ENCODE results near the gene SLC15A4.

The SLC15A4 gene

GRCh38 chr12:128794661-128795529 is 28.9 kb downstream of the SLC15A4 start:
- DNase-seq (ENCODE audit: low spot score), result no peak

DNA sequence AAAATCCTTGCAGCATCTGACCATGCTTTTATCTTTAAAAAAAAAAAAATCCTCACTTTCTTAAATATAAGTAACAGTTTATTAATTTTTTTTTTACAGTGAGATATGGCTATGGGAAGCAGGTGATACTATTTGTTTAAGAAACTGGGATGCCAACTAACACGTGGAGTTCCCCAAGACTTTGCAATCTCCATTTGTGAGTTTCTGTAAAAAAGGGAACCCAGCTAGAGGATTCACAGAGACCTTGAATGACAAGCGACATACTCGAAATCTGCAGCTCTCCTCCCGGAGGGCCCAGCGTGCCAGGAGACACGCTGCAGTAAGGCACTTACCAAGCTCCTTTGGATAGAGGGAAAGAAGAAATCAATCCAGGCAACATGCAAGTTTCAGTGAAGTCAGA is 30.1 kb downstream of the SLC15A4 start:
- DNase-seq (ENCODE audit: low spot score), result no peak

GRCh38 chr12:128792881-128793280 is 30.9 kb downstream of the SLC15A4 start:
- no peak for DNase-seq (ENCODE audit: low spot score)

- DNase-seq (ENCODE audit: low spot score), result no peak
Measured at GRCh38 chr12:128792398-128792797, 31.4 kb downstream of the SLC15A4 start.

- no peak for DNase-seq (ENCODE audit: low spot score)
Measured at GRCh38 chr12:128791395-128792322, 32.1 kb downstream of the SLC15A4 start.

DNA sequence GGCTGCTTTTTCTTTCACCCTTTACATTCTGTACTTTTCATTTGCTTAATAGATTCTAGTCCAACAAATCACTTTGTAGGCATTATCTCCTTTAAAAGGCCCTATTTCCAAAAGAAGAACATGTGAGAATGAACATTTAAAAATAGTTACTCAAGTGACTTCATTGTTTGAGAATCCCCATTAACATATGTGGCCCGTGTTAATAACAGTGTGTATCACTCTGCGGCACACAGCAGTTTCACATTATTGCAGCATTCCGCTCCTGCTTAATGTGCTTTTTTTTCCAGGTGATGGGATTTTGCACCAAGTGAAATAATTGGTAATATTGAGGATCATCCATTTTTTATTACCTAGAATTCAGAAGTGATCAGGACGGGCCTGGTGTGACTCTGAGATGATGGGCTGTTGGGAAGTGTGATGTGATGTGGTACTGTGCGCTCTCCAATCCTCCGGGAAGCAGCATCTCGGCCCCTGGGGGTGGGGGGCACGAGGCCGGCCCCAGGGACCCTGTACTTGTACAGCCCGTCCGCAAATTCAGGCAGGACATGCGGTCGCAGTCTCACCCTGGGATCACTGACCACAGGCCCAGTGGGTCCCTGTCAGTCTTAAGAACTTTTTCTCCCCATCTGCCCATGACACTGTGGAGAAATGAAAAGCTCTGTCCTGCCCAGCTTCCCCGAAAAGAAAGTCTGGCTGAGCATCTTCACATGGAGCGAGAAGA is 32.9 kb downstream of the SLC15A4 start:
- no peak for DNase-seq (ENCODE audit: low spot score)

DNA sequence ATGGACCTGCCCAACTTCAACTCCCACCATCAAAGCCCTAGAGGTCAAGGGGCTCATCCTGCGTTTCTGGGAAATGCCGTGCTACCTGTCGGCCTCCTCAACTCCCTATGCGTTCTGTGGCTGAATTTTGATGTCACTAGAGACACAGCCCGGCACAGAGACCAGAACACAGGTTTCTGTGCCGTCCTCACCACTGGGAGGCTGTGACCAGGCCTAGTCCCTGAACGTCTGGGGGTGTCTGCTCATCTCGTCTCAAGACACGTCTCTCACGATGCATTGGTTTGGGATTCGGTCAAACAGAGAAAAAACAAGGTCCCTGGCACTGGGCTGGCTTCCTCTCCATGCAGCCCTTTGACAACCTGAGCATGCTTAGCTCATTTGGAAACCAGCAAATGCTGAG is 33.5 kb downstream of the SLC15A4 start:
- DNase-seq (ENCODE audit: low spot score), result no peak

DNA sequence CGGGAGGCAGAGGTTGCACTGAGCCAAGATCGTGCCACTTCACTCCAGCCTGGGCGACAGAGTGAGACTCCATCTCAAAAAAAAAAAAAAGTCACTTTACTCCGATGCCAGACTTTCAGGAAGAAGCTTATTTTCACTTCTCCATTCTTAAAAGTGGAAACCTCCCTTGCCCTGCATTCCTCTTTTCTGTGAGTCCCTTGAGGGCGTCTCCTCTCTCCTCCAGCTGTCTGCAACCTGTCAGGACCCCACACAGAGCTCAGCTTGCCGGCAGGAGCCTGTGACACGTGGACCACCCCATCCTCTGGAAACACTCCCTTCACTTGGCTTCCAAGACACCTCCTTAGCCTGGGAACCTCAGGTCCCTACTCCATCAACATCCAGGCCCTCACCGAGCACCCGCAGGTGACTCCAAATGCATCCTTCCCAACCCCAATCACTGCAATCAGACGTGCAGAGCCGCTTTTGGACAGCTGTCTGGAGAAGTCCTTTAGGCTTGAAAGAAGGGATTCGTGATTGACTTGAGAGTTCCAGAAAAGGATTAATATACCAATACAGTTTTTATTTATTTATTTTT is 34.3 kb downstream of the SLC15A4 start:
- DNase-seq (ENCODE audit: low spot score), result no peak

- DNase-seq (ENCODE audit: low spot score), result no peak
Measured at GRCh38 chr12:128787827-128788226, 35.9 kb downstream of the SLC15A4 start.

DNA sequence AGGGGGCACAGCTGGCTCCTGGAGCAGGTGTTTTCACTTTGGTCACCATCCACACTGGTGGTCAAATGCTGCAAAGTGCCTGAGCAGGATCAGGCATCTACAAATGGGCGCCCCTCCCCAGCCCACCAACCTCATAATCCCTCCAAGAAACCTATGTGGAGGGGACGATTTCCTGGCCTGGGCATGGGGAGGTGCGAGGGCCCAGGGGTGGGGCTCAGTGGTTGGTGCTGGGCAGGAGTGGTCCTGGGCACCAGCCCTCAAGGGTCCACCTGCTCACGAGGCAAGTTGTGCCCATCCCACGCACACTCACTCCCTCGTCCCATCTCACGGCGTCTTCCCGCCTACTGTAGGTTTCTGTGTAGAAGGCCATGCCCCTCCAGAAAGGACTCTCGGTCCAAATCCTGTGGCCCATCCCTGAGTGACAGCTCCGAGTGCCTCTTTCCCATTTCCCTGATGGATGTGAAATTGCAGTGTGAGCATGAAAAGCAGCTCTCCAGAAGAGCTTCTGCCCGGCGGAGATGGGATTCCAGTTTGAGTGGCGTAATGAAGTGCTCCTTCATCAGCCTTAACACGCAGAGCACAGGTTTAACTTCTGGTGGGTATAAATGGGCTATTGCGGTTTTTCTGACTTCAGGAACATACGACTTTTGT is 36.9 kb downstream of the SLC15A4 start:
- DNase-seq (ENCODE audit: low spot score), result no peak

GRCh38 chr12:128784030-128784760 is 39.6 kb downstream of the SLC15A4 start:
- DNase-seq (ENCODE audit: low spot score), result no peak

GRCh38 chr12:128783129-128783574 is 40.6 kb downstream of the SLC15A4 start:
- DNase-seq (ENCODE audit: low spot score), result no peak

GRCh38 chr12:128779901-128780300 is 43.9 kb downstream of the SLC15A4 start:
- no peak for DNase-seq (ENCODE audit: low spot score)

DNA sequence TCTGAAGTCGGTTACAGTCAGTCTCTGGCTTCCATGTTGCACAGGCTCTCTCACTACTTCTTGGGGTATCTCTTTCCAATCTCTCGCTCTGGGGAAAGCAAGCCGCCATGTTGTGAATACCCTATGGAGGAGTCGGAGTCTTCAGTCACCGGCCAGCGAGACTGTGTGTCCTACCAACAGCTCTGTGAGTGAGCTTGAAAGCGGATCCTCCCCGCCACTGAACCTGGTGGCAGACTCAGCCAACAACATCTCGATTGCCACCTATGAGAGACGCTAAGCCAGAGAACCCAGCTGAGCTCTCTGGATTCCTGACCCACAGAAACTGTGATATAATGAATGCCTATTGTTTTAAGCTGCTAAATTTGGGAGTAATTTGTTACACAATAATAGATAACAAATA is 51.5 kb downstream of the SLC15A4 start:
- no peak for DNase-seq (ENCODE audit: low spot score)

GRCh38 chr12:128771681-128772080 is 52.1 kb downstream of the SLC15A4 start:
- no peak for DNase-seq (ENCODE audit: low spot score)

DNA sequence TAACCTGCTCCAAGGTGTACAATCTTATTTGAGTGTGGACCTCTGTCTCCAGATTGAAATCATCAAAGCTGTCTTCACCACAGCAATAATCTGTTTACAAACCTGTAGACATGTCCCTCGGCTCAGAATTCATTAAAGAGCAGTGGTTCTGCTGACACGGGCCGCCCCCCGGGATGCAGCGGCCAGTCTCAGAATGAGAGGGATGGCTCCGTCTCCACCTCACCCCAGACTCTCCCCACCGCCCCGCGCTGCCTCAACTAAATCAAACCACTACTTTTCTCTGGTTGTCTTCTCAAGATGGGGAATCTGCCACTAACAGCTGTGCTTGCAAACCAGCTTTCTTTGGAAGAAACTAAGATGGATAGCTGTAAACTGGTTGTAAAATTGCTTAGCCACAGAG is 56.2 kb downstream of the SLC15A4 start:
- no peak for DNase-seq (ENCODE audit: low spot score)

DNA sequence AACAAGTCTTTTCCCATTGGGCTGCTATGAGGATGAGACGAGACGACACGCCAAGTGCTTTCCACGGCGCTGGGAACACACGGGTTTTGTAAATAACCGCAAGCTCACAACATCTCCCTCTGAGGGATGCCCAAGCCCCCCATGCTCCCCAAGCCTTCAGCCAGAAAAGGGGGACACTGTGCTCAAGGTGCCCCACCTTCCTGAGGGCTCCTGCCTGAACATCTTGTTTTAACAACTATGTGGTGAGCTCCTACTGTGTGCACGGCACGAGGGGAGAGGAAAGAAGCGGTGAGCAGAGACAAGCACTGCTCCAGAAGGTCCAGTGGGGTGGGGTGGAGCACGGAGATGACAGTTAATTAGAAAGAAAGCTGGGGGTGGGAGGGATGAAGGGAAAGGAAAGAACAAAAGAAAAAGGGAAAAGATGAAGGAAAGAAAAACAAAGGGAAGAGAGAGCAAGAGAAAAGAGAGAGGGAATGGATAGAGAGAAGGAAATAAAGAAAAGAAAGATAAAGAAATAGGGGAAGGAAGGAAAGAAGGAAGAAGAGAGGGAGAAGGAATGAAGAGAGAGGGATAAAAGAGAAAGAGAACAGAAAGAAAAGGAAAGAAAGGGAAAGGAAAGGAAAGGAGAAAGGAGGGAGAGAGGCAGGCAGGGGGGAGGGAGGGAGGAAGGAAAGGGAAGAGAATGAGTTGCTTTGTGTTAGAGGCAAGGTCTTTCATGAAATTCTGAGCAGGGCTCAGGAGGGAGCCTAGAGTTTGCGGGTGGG is 56.8 kb downstream of the SLC15A4 start:
- no peak for DNase-seq (ENCODE audit: low spot score)

DNA sequence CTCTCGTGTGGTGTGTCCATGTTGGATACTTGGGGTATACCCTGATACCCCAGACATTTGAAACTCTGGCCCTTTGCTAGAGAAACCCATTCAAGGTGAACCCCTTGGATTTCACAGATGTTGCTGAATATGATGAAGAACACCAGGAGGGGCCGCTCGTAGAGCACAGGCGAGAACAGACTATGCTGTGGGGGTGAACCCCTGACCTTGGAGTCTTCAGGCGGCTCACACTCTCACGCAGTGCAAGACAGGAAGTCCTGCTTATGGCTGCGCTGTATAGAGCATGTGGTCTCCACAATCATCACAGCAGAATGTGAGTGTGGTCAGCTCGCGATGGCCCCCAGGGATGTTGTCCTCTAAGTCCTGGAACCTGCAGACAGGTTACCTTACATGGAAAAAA is 60.4 kb downstream of the SLC15A4 start:
- no peak for DNase-seq (ENCODE audit: low spot score)

GRCh38 chr12:128761379-128761790 is 62.4 kb downstream of the SLC15A4 start:
- no peak for DNase-seq (ENCODE audit: low spot score)

- no peak for DNase-seq (ENCODE audit: low spot score)
Measured at GRCh38 chr12:128755566-128755965, 68.2 kb downstream of the SLC15A4 start.

All from activated CD4-positive, alpha-beta T cell treated with anti-CD3 and anti-CD28 coated beads, Interleukin-2, Interleukin-4, amounts not matched to agents 100 ng/mL and 50 ng/mL, durations not matched to agents 16 hours and 8 hours (primary cell).